Right lobe of liver (tissue), 6 donors: ENCODE results near the gene WRNIP1. TPM values are rescaled to one million over a fixed set of nuclear protein-coding genes. Genes with fewer than 3 reads are reported as not detected.
A peak's percentile ranks its signal among the peaks of the same experiment; 100 is the strongest.

ENCODE experiments used
- ATAC-seq, 4 donors: fragments of 200-7000 bp; cut with Tn5 transposase; one replicate each; pipeline ENCODE4 v1.9.1; 2020; ENCODE audit warnings: mild to moderate bottlenecking in 4 of 4, moderate library complexity in 4 of 4
- DNase-seq, 3 donors: peaks; one replicate each; pipeline ENCODE4 v3.0.0-alpha.2; 2020
- H3K27ac ChIP-seq, 3 donors: fragments of 200-600 bp; one replicate each; pipeline ENCODE4 v1.8.0; 2022
- H3K27me3 ChIP-seq, 2 donors: fragments of 200-600 bp; one replicate each; pipeline ENCODE4 v1.8.0; 2022
- H3K36me3 ChIP-seq, 4 donors: fragments of 200-600 bp; sonication (generic) in 1 of 4; one replicate each; pipeline versions ENCODE4 v1.5.1 to v1.8.0; 2017 to 2022; ENCODE audit warnings: control low read depth in 1 of 4
- H3K4me1 ChIP-seq, 4 donors: fragments of 200-600 bp; sonication (generic) in 1 of 4; one replicate each; pipeline versions ENCODE4 v1.5.1 to v1.8.0; 2017 to 2022; ENCODE audit warnings: control low read depth in 1 of 4
- H3K4me3 ChIP-seq, 3 donors: fragments of 200-600 bp; one replicate each; pipeline ENCODE4 v1.8.0; 2022
- H3K9me3 ChIP-seq, 4 donors: fragments of 200-600 bp; sonication (generic) in 1 of 4; one replicate each; pipeline versions ENCODE4 v1.5.1 to v1.8.0; 2017 to 2022; ENCODE audit warnings: control low read depth in 1 of 4
- CTCF ChIP-seq, 4 donors: fragments of 200-600 bp in 3 of 4; fragments of 450-650 bp in 1 of 4; IDR thresholded peaks; one replicate each; pipeline versions ENCODE4 v1.5.1 to v1.8.0; 2016 to 2022; ENCODE audit warnings: antibody characterized with exemption in 4 of 4, mild to moderate bottlenecking in 2 of 4
- POLR2A ChIP-seq: fragments of 450-650 bp; IDR thresholded peaks from one replicate; pipeline ENCODE4 v1.6.1; 2017; ENCODE audit warnings: antibody characterized with exemption, mild to moderate bottlenecking
- WGBS: methylation state at CpG from one replicate; pipeline ENCODE4 v1.1.6; 2018; ENCODE audit warnings: low coverage, low lambda C conversion rate; ENCODE audit not compliant: insufficient coverage; ENCODE audit errors: missing lambda C conversion rate; 5-methylcytosine and 5-hydroxymethylcytosine counted together
- intact Hi-C, 2 donors: fragments of 100-400 bp; cut with DNase I; formaldehyde crosslinking; loops; one replicate each; pipeline versions ENCODE4 v1.11.2 to v1.14.1; 2022
- total RNA-seq, 6 experiments: library from RNA; depleted of rRNA in 2 of 6; stranded (reverse); fragments of >200 nt in 2 of 6; fragmentation: NEBNext Ultra II Directional in 3 of 6; extraction: Animal tissue kit (Norgen Biotek cat#: 25700) in 3 of 6; gene quantifications; one replicate each; pipeline versions ENCODE4 v1.1.0 to v1.2.4, GENCODE V29; 2016 to 2023
- donor health status: DM: no; HTN: yes; CAD: no.
- donor health status: DM: no; HTN: no; CAD: no.
- donor health status: DM: no; HTN: no; CAD: no.
- donor health status: DM: no; HTN: yes; CAD: no.
- donor health status: DM: no; HTN: yes; CAD: no.

WRNIP1 gene
- total RNA-seq, 6 experiments from 2014 or later: 15.8 to 36.8 (median 20.7) TPM

GRCh38 chr6:2733324-2733723, 31.9 kb upstream of the WRNIP1 start:
- no peaks in the 10 kb centered on the region for H3K36me3 ChIP-seq
- TF ChIP-seq CTCF (IDR thresholded peaks at IDR 0.05): no peak
- TF ChIP-seq POLR2A: no peak
- no peaks in the 10 kb centered on the region for H3K27me3 ChIP-seq
- no peak overlapping the region for H3K4me3 ChIP-seq
- DNase-seq (peak in 2 of 3 donors; percentile 56 to 71), ATAC-seq (peak; percentile 69 to 85 (median 76))
- intact Hi-C loops: no loop called here
- 83% methylated on average over 5 of the region's 5 CpGs for WGBS
- H3K27ac ChIP-seq: no peak overlapping the region
- no peaks in the 10 kb centered on the region for H3K9me3 ChIP-seq
- no peaks in the 10 kb centered on the region for H3K4me1 ChIP-seq

GRCh38 chr6:2733736-2734480, 31.3 kb upstream of the WRNIP1 start:
- 76% methylated on average over 16 of the region's 22 CpGs for WGBS
- Histone ChIP-seq H3K4me1 (no peaks in the 10 kb centered on the region), H3K4me3 (no peak overlapping the region), H3K27me3 (no peaks in the 10 kb centered on the region), H3K9me3 (no peaks in the 10 kb centered on the region), H3K36me3 (no peaks in the 10 kb centered on the region), H3K27ac (no peak overlapping the region)
- no peak for DNase-seq
- no peak for TF ChIP-seq POLR2A
- no peak for TF ChIP-seq CTCF (IDR thresholded peaks at IDR 0.05)
- intact Hi-C loops: no loop called here
- ATAC-seq: no peak

- 51% methylated on average over 2 of the region's 2 CpGs for WGBS
- Histone ChIP-seq H3K36me3 (no peaks in the 10 kb centered on the region), H3K27me3 (no peaks in the 10 kb centered on the region), H3K4me3 (no peak overlapping the region), H3K27ac (no peak overlapping the region), H3K9me3 (no peaks in the 10 kb centered on the region), H3K4me1 (no peaks in the 10 kb centered on the region)
- DNase-seq (no peak), ATAC-seq (no peak)
- TF ChIP-seq POLR2A: no peak
- no peak for TF ChIP-seq CTCF (IDR thresholded peaks at IDR 0.05)
- intact Hi-C loops: no loop called here
Observed at GRCh38 chr6:2734488-2735166, 30.6 kb upstream of the WRNIP1 start.

- ATAC-seq (no peak), DNase-seq (no peak)
- Histone ChIP-seq H3K27me3 (no peaks in the 10 kb centered on the region), H3K27ac (no peak overlapping the region), H3K9me3 (no peaks in the 10 kb centered on the region), H3K4me1 (no peaks in the 10 kb centered on the region), H3K4me3 (no peak overlapping the region), H3K36me3 (no peaks in the 10 kb centered on the region)
- TF ChIP-seq POLR2A: no peak
- no peak for TF ChIP-seq CTCF (IDR thresholded peaks at IDR 0.05)
- intact Hi-C loops: no loop called here
- WGBS: 39% methylated on average over 3 of the region's 3 CpGs
Observed at GRCh38 chr6:2737885-2738284, 27.3 kb upstream of the WRNIP1 start.
